Measurements from ENCODE around the gene PPP2R2C. TPM values are rescaled to one million over a fixed set of nuclear protein-coding genes. Genes with fewer than 3 reads are reported as not detected.
A peak's percentile ranks its signal among the peaks of the same experiment; 100 is the strongest.

Gene PPP2R2C
- total RNA-seq, 6 experiments from 2014 or later: 0.12 to 0.27 TPM; not detected in 4

- 81% methylated on average over 6 of the region's 10 CpGs for WGBS (ENCODE audit: insufficient coverage, low coverage, low lambda C conversion rate, missing lambda C conversion rate)
- H3K27ac ChIP-seq: no peak overlapping the region
- intact Hi-C loops (cut with DNase I): no loop called here
Measured at GRCh38 chr4:6374575-6374974, 97.8 kb downstream of the PPP2R2C start.

DNA sequence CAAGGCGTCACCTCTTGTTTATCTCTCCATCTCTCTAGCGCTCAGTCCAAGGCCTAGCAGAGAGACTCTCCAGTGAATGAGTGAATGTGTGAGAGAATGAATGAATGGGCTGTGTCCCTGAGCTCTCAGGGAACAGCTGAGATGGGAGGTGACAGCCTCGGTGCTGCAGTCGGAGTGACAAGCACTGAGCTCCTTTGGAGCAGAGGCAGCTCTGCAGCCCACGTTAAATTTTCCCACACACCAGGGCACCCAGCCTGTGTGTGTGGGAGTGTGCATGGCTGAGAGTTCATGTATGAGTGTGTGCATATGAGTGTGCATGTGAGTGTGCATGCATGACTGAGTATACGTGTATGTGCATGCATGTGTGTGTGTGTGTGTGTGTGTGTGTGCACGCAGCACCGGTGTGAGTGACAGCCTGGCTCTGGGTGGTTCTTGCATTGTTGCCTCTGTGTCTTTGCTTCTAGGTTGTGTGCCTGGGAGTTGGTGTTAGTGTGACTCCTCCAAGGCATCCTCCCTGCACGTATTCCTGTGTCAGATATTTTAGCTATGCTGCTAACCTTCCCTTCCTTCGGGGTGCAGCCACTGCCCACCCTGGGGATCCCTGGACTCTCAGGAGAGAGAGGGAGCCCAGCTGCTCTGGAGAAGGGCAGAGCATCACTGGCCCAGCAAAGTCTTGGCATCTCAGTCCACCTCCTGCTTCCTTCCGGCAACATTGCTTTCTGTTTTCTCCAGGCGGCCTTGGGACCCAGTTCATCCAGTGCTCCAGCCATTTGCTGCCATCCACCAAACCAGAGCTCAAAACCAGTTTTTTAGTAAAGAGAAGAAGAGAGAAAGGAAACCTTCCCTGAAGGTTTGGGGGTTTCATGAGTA lies 98.6 kb downstream of the PPP2R2C start:
- no peaks in the 10 kb centered on the region for H3K4me1 ChIP-seq
- no peaks in the 10 kb centered on the region for H3K9me3 ChIP-seq
- no peak overlapping the region for H3K4me3 ChIP-seq
- H3K36me3 ChIP-seq: no peaks in the 10 kb centered on the region
- no peaks in the 10 kb centered on the region for H3K27me3 ChIP-seq
- 52% methylated on average over 7 of the region's 12 CpGs for WGBS (ENCODE audit: insufficient coverage, low coverage, low lambda C conversion rate, missing lambda C conversion rate)
- ATAC-seq (no peak), DNase-seq (peak in 1 of 3 donors; percentile 9)
- intact Hi-C loops (cut with DNase I): no loop called here
- no peak for TF ChIP-seq CTCF (IDR thresholded peaks at IDR 0.05)
- TF ChIP-seq POLR2A (IDR thresholded peaks at IDR 0.05): no peak
- H3K27ac ChIP-seq: no peak overlapping the region

More at GRCh38 chr4:6374575-6374974, 97.8 kb downstream of the PPP2R2C start:
- Histone ChIP-seq H3K27me3 (no peaks in the 10 kb centered on the region), H3K9me3 (no peaks in the 10 kb centered on the region), H3K36me3 (no peaks in the 10 kb centered on the region), H3K4me3 (no peak overlapping the region), H3K4me1 (no peaks in the 10 kb centered on the region)
- no peak for ATAC-seq
- peak in 1 of 3 donors; percentile 29 for DNase-seq
- TF ChIP-seq POLR2A (IDR thresholded peaks at IDR 0.05) (no peak), CTCF (IDR thresholded peaks at IDR 0.05) (no peak)

GRCh38 chr4:6372649-6373525 lies 99.5 kb downstream of the PPP2R2C start:
- H3K27ac ChIP-seq: no peak overlapping the region
- peak in 1 of 3 donors; percentile 40 for DNase-seq
- H3K4me3 ChIP-seq: no peak overlapping the region
- no peak for TF ChIP-seq CTCF (IDR thresholded peaks at IDR 0.05)
- TF ChIP-seq POLR2A (IDR thresholded peaks at IDR 0.05): no peak
- no peaks in the 10 kb centered on the region for H3K9me3 ChIP-seq
- 65% methylated on average over 2 of the region's 14 CpGs for WGBS (ENCODE audit: insufficient coverage, low coverage, low lambda C conversion rate, missing lambda C conversion rate)
- no peaks in the 10 kb centered on the region for H3K27me3 ChIP-seq
- intact Hi-C loops (cut with DNase I): no loop called here
- ATAC-seq: peak in 3 of 4 donors; percentile 46 to 63 (median 47)
- H3K4me1 ChIP-seq: no peaks in the 10 kb centered on the region
- H3K36me3 ChIP-seq: no peaks in the 10 kb centered on the region

DNA sequence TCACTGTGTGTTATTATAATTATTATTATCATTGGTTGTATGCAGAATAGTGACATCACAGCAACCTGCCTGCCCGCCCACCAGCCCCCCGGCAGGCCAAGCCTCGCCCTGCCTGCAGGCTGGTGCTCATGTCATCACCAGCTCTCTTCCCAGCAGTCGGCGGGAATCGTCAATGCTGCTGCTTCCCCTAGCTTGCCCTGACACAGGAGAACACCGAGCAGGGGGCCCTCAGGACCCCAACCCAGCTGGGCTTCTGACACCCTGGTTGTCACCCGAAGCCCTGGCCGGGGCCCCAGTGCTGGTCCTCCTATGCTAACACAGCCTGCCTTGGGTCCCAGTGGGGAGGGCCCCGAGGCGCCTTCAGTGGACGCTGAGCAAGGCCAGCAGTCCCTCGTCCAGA lies 100.6 kb downstream of the PPP2R2C start:
- intact Hi-C loops (cut with DNase I): no loop called here
- Histone ChIP-seq H3K36me3 (no peaks in the 10 kb centered on the region), H3K9me3 (no peaks in the 10 kb centered on the region), H3K27me3 (no peaks in the 10 kb centered on the region), H3K27ac (no peak overlapping the region), H3K4me1 (no peaks in the 10 kb centered on the region), H3K4me3 (no peak overlapping the region)
- ATAC-seq (no peak), DNase-seq (no peak)
- 87% methylated on average over 4 of the region's 13 CpGs for WGBS (ENCODE audit: insufficient coverage, low coverage, low lambda C conversion rate, missing lambda C conversion rate)
- TF ChIP-seq POLR2A (IDR thresholded peaks at IDR 0.05) (no peak), CTCF (IDR thresholded peaks at IDR 0.05) (no peak)

All from right lobe of liver (tissue), 6 donors.